CD14-positive monocyte (primary cell): Measurements from ENCODE around the gene QSOX1. TPM values are rescaled to one million over a fixed set of nuclear protein-coding genes. Genes with fewer than 3 reads are reported as not detected.

Experiments
- DNase-seq, 3 donors: peaks; one replicate each; pipeline ENCODE4 v3.0.0-alpha.2; 2011 to 2022
- H2AFZ ChIP-seq: 2 replicates; pipeline ENCODE4 v1.6.0; 2012; ENCODE audit warnings: mild to moderate bottlenecking, low read depth, low read length, inconsistent platforms; ENCODE audit not compliant: insufficient read depth, poor library complexity, severe bottlenecking
- H3K27ac ChIP-seq, 2 donors: 1 replicate in 1 of 2; 2 replicates in 1 of 2; pipeline ENCODE4 v1.5.1; 2012 to 2013; ENCODE audit warnings: low read length in 2 of 2, control low read depth in 1 of 2, inconsistent platforms in 1 of 2, low read depth in 1 of 2, mild to moderate bottlenecking in 1 of 2
- H3K27me3 ChIP-seq, 2 donors: one replicate each; pipeline versions ENCODE4 v1.6.0 to v1.6.1; 2011 to 2013; ENCODE audit warnings: low read length in 2 of 2; ENCODE audit not compliant: control insufficient read depth in 2 of 2, insufficient read depth in 2 of 2
- H3K36me3 ChIP-seq, 2 donors: replicated peaks in 1 of 2; 1 replicate in 1 of 2; 2 replicates in 1 of 2; pipeline versions ENCODE4 v1.5.1 to v1.6.1; 2012 to 2013; ENCODE audit warnings: low read length in 2 of 2, control low read depth in 1 of 2, inconsistent platforms in 1 of 2, mild to moderate bottlenecking in 1 of 2; ENCODE audit not compliant: insufficient read depth in 2 of 2, control insufficient read depth in 1 of 2
- H3K4me1 ChIP-seq, 2 donors: 1 replicate in 1 of 2; 2 replicates in 1 of 2; pipeline versions ENCODE4 v1.5.1 to v1.6.1; 2012 to 2013; ENCODE audit warnings: low read length in 2 of 2, control low read depth in 1 of 2, inconsistent platforms in 1 of 2, mild to moderate bottlenecking in 1 of 2, moderate library complexity in 1 of 2; ENCODE audit not compliant: insufficient read depth in 2 of 2, control insufficient read depth in 1 of 2
- H3K4me2 ChIP-seq: replicated peaks from 2 replicates; pipeline ENCODE3; 2012; ENCODE audit warnings: low read length, moderate library complexity, mild to moderate bottlenecking; ENCODE audit not compliant: poor library complexity, severe bottlenecking; ENCODE audit errors: extremely low read depth
- H3K4me3 ChIP-seq, 3 experiments: fragments of 200-600 bp in 1 of 3; sonication (generic) in 1 of 3; replicated peaks in 1 of 3; 1 replicate in 2 of 3; 2 replicates in 1 of 3; pipeline ENCODE4 v1.5.1; 2011 to 2013; ENCODE audit warnings: low read length in 3 of 3, mild to moderate bottlenecking in 3 of 3, control low read depth in 2 of 3, low read depth in 2 of 3, inconsistent platforms in 1 of 3, moderate library complexity in 1 of 3
- H3K79me2 ChIP-seq: 2 replicates; pipeline ENCODE4 v1.6.0; 2012; ENCODE audit warnings: mild to moderate bottlenecking, control low read depth, inconsistent platforms, low read length, moderate library complexity; ENCODE audit not compliant: insufficient read depth
- H3K9ac ChIP-seq: 2 replicates; pipeline ENCODE4 v1.6.0; 2017; ENCODE audit warnings: low read length, mild to moderate bottlenecking; ENCODE audit not compliant: insufficient read depth, poor library complexity, severe bottlenecking
- H3K9me3 ChIP-seq, 2 donors: replicated peaks in 1 of 2; 1 replicate in 1 of 2; 2 replicates in 1 of 2; pipeline versions ENCODE4 v1.5.1 to v1.6.1; 2012 to 2013; ENCODE audit warnings: low read length in 2 of 2, control low read depth in 1 of 2; ENCODE audit not compliant: control insufficient read depth in 1 of 2, insufficient read depth in 1 of 2
- H4K20me1 ChIP-seq: 2 replicates; pipeline ENCODE4 v1.6.0; 2012; ENCODE audit warnings: mild to moderate bottlenecking, low read length, control low read depth, moderate library complexity; ENCODE audit not compliant: insufficient read depth
- H3K27ac Mint-ChIP-seq, 7 donors: one replicate each; pipeline ENCODE4 v1.8.0; 2020; ENCODE audit warnings: mild to moderate bottlenecking in 7 of 7, mixed read lengths in 7 of 7, moderate library complexity in 6 of 7, inconsistent platforms in 2 of 7
- H3K27me3 Mint-ChIP-seq, 3 donors: one replicate each; pipeline ENCODE4 v1.8.0; 2021 to 2022; ENCODE audit warnings: low read depth in 3 of 3, mild to moderate bottlenecking in 3 of 3, mixed read lengths in 3 of 3, moderate library complexity in 3 of 3, inconsistent platforms in 1 of 3
- H3K36me3 Mint-ChIP-seq, 2 donors: one replicate each; pipeline ENCODE4 v1.8.0; 2020; ENCODE audit warnings: mixed read lengths in 2 of 2, inconsistent platforms in 1 of 2, mild to moderate bottlenecking in 1 of 2
- H3K4me1 Mint-ChIP-seq: one replicate; pipeline ENCODE4 v1.8.0; 2020; ENCODE audit warnings: mild to moderate bottlenecking, mixed read lengths
- H3K4me3 Mint-ChIP-seq, 2 donors: one replicate each; pipeline ENCODE4 v1.8.0; 2020; ENCODE audit warnings: mild to moderate bottlenecking in 2 of 2, mixed read lengths in 2 of 2, moderate library complexity in 1 of 2
- H3K9me3 Mint-ChIP-seq, 7 donors: one replicate each; pipeline ENCODE4 v1.8.0; 2020 to 2022; ENCODE audit warnings: mixed read lengths in 7 of 7, mild to moderate bottlenecking in 6 of 7, moderate library complexity in 6 of 7, inconsistent platforms in 2 of 7
- CTCF ChIP-seq: fragments of 200-600 bp; IDR thresholded peaks from one replicate; pipeline ENCODE4 v1.8.0; 2022; ENCODE audit warnings: antibody characterized with exemption, mild to moderate bottlenecking
- WGBS: methylation state at CpG from one replicate; pipeline ENCODE4 v1.1.5; 2013; ENCODE audit warnings: missing lambda C conversion rate; ENCODE audit not compliant: insufficient coverage; 5-methylcytosine and 5-hydroxymethylcytosine counted together
- intact Hi-C, 2 donors: fragments of 100-400 bp; cut with micrococcal nuclease; formaldehyde crosslinking; loops; one replicate each; pipeline versions ENCODE4 v1.15.0 to v1.15.1; 2023
- polyA plus RNA-seq, 3 donors: library from polyadenylated mRNA; depleted of rRNA in 1 of 3; unstranded in 2 of 3; stranded (reverse) in 1 of 3; fragments of 300-500 nt in 2 of 3; fragments of >200 nt in 1 of 3; fragmentation: Illumina TruSeq in 2 of 3; gene quantifications; 1 replicate in 2 of 3; 2 replicates in 1 of 3; pipeline ENCODE4 v1.2.3, GENCODE V29; 2012 to 2021

The QSOX1 gene
- polyA plus RNA-seq, 3 donors, result 34.5 to 86.5 (median 35.8) TPM

GRCh38 chr1:180154003-180154324 is 705 bp upstream of the QSOX1 start:
- peaks cover 49% of the 10 kb centered on the region for H3K79me2 ChIP-seq
- Mint-ChIP-seq H3K27ac (peak overlapping the region; percentile 88 to 98 (median 96)), H3K4me1 (peaks cover 71% of the 10 kb centered on the region), H3K27me3 (peaks cover 0 to 5% (median 0%) of the 10 kb centered on the region in 3 donors), H3K4me3 (peak overlapping the region; percentile 85 to 95), H3K36me3 (peaks cover 14 to 21% of the 10 kb centered on the region in 2 donors), H3K9me3 (peaks cover 0 to 3% (median 0%) of the 10 kb centered on the region in 7 donors)
- 10% methylated on average over 3 of the region's 7 CpGs for WGBS
- H3K4me2 ChIP-seq, result peak overlapping the region; percentile 89
- peaks cover 0 to 1% of the 10 kb centered on the region in 2 donors for H3K36me3 ChIP-seq
- intact Hi-C loops, result loop anchor here in 1 of 2 donors (5.0 to 10.0 kb wide), 2 partner anchors 37 to 269 kb away; partner anchors contain the start of gene TOR1AIP1
- TF ChIP-seq CTCF, result no peak
- H3K4me3 ChIP-seq, result peak overlapping the region; percentile 56 to 96 (median 79)
- peaks cover 32% of the 10 kb centered on the region for H4K20me1 ChIP-seq
- no peaks in the 10 kb centered on the region for H3K9me3 ChIP-seq
- H3K9ac ChIP-seq, result peak overlapping the region; percentile 78
- peak overlapping the region; percentile 75 to 88 for H3K27ac ChIP-seq
- no peaks in the 10 kb centered on the region for H3K27me3 ChIP-seq
- peak overlapping the region; percentile 73 for H2AFZ ChIP-seq
- peaks cover 60 to 68% of the 10 kb centered on the region in 2 donors for H3K4me1 ChIP-seq
- DNase-seq, result no peak

GRCh38 chr1:180155182-180155682 is 563 bp downstream of the QSOX1 start:
- Histone ChIP-seq H3K4me1 (peaks cover 71 to 80% of the 10 kb centered on the region in 2 donors), H3K4me2 (peak overlapping the region; percentile 90), H3K9me3 (no peaks in the 10 kb centered on the region), H3K4me3 (peak overlapping the region; percentile 83 to 96 (median 84)), H3K79me2 (peaks cover 62% of the 10 kb centered on the region), H3K36me3 (peaks cover 0 to 5% of the 10 kb centered on the region in 2 donors), H3K9ac (peak overlapping the region; percentile 93), H2AFZ (peak overlapping the region; percentile 55), H3K27me3 (no peaks in the 10 kb centered on the region), H3K27ac (peak overlapping the region; percentile 70 to 93), H4K20me1 (peaks cover 44% of the 10 kb centered on the region)
- Mint-ChIP-seq H3K4me3 (peak overlapping the region; percentile 97 to 100), H3K27me3 (peaks cover 0 to 5% (median 0%) of the 10 kb centered on the region in 3 donors), H3K4me1 (peaks cover 78% of the 10 kb centered on the region), H3K27ac (peak overlapping the region; percentile 93 to 98 (median 97)), H3K9me3 (peaks cover 0 to 3% (median 0%) of the 10 kb centered on the region in 7 donors), H3K36me3 (peaks cover 23 to 28% of the 10 kb centered on the region in 2 donors)
- TF ChIP-seq CTCF, result no peak
- peak; percentile 34 to 45 (median 42) for DNase-seq
- intact Hi-C loops, result loop anchor here in 1 of 2 donors (10.0 kb wide), 1 partner anchor 270 kb away; the partner anchor contains the start of gene TOR1AIP1
- WGBS, result under 1% methylated on average over 23 of the region's 29 CpGs
